Neuronal stem cell (in vitro differentiated cells): ENCODE results near the gene FARS2.

Experiments
- DNase-seq: peaks from one replicate; pipeline ENCODE4 v3.0.0-alpha.2; 2013; ENCODE audit warnings: low spot score
- H2AFZ ChIP-seq: one replicate; pipeline ENCODE4 v1.6.1; 2013; ENCODE audit warnings: mild to moderate bottlenecking, low read length, inconsistent platforms
- H2AK5ac ChIP-seq: 2 replicates; pipeline ENCODE4 v1.6.1; 2013; ENCODE audit warnings: low read depth, mild to moderate bottlenecking, inconsistent platforms, low read length, moderate library complexity, mixed read lengths
- H2BK120ac ChIP-seq: 2 replicates; pipeline ENCODE4 v1.6.1; 2013; ENCODE audit warnings: low read depth, mild to moderate bottlenecking, inconsistent platforms, low read length, moderate library complexity, mixed read lengths
- H2BK12ac ChIP-seq: one replicate; pipeline ENCODE4 v1.6.1; 2013; ENCODE audit warnings: low read length, inconsistent platforms
- H2BK15ac ChIP-seq: 2 replicates; pipeline ENCODE4 v1.6.1; 2013; ENCODE audit warnings: mild to moderate bottlenecking, low read length, inconsistent platforms, mixed read lengths
- H2BK5ac ChIP-seq: one replicate; pipeline ENCODE4 v1.6.1; 2013; ENCODE audit warnings: inconsistent platforms, mild to moderate bottlenecking, low read length, moderate library complexity
- H3K14ac ChIP-seq: one replicate; pipeline ENCODE4 v1.6.1; 2013; ENCODE audit warnings: low read length, inconsistent platforms
- H3K18ac ChIP-seq: 2 replicates; pipeline ENCODE4 v1.6.1; 2013; ENCODE audit warnings: low read length, inconsistent platforms
- H3K23ac ChIP-seq: 2 replicates; pipeline ENCODE4 v1.6.1; 2013; ENCODE audit warnings: low read depth, mild to moderate bottlenecking, mixed read lengths, low read length, inconsistent platforms; ENCODE audit not compliant: poor library complexity
- H3K27ac ChIP-seq: replicated peaks from 3 replicates; pipeline ENCODE4 v1.5.1; 2013; ENCODE audit warnings: low read length, inconsistent platforms
- H3K27me3 ChIP-seq, 3 experiments: 2 replicates each; pipeline ENCODE4 v1.6.1; 2013; ENCODE audit warnings: low read length in 3 of 3, mild to moderate bottlenecking in 2 of 3, inconsistent platforms in 1 of 3, low read depth in 1 of 3, mixed read lengths in 1 of 3, moderate library complexity in 1 of 3; ENCODE audit not compliant: control insufficient read depth in 3 of 3, insufficient read depth in 3 of 3
- H3K36me3 ChIP-seq, 2 donors: replicated peaks in 1 of 2; 2 replicates each; pipeline ENCODE4 v1.6.1; 2013; ENCODE audit warnings: low read length in 2 of 2; ENCODE audit not compliant: control insufficient read depth in 2 of 2, insufficient read depth in 2 of 2
- H3K4ac ChIP-seq: 2 replicates; pipeline ENCODE4 v1.6.1; 2013; ENCODE audit warnings: inconsistent platforms, mild to moderate bottlenecking, low read length, moderate library complexity
- H3K4me1 ChIP-seq, 2 donors: 1 replicate in 1 of 2; 2 replicates in 1 of 2; pipeline ENCODE4 v1.6.1; 2013; ENCODE audit warnings: low read length in 2 of 2, low read depth in 1 of 2; ENCODE audit not compliant: control insufficient read depth in 2 of 2, insufficient read depth in 1 of 2
- H3K4me2 ChIP-seq: one replicate; pipeline ENCODE4 v1.6.1; 2013; ENCODE audit warnings: mild to moderate bottlenecking, low read length, inconsistent platforms; ENCODE audit not compliant: insufficient read depth, poor library complexity, severe bottlenecking
- H3K4me3 ChIP-seq, 2 donors: 2 replicates each; pipeline ENCODE4 v1.5.1; 2013; ENCODE audit warnings: low read length in 2 of 2, mild to moderate bottlenecking in 2 of 2, inconsistent platforms in 1 of 2, moderate library complexity in 1 of 2
- H3K79me1 ChIP-seq: one replicate; pipeline ENCODE4 v1.6.1; 2013; ENCODE audit warnings: low read depth, mild to moderate bottlenecking, inconsistent platforms, low read length, moderate library complexity
- H3K9ac ChIP-seq: one replicate; pipeline ENCODE4 v1.6.1; 2013; ENCODE audit warnings: mild to moderate bottlenecking, low read depth, low read length, inconsistent platforms; ENCODE audit not compliant: poor library complexity
- H3K9me3 ChIP-seq, 2 donors: replicated peaks in 1 of 2; 2 replicates each; pipeline versions ENCODE3 to v1.6.1; 2013; ENCODE audit warnings: low read length in 2 of 2, mild to moderate bottlenecking in 2 of 2, inconsistent platforms in 1 of 2, low read depth in 1 of 2, mixed read lengths in 1 of 2, moderate library complexity in 1 of 2; ENCODE audit not compliant: control insufficient read depth in 2 of 2, insufficient read depth in 1 of 2
- H4K8ac ChIP-seq: one replicate; pipeline ENCODE4 v1.6.1; 2013; ENCODE audit warnings: low read depth, mild to moderate bottlenecking, inconsistent platforms, low read length, moderate library complexity
- H4K91ac ChIP-seq: one replicate; pipeline ENCODE4 v1.6.1; 2013; ENCODE audit warnings: low read length, low read depth, mild to moderate bottlenecking, inconsistent platforms; ENCODE audit not compliant: poor library complexity
- WGBS, 2 donors: extraction: QIAGEN DNeasy Blood & Tissue Kit; methylation state at CpG; one replicate each; pipeline ENCODE4 v1.1.7; 2013; ENCODE audit warnings: missing lambda C conversion rate in 2 of 2, mixed read lengths in 1 of 2; ENCODE audit not compliant: insufficient read length in 2 of 2, insufficient replicate concordance in 1 of 2; ENCODE audit errors: extremely low coverage in 2 of 2; 5-methylcytosine and 5-hydroxymethylcytosine counted together

The FARS2 gene

GRCh38 chr6:5583528-5583927, 322.2 kb downstream of the FARS2 start:
- H3K4me3 ChIP-seq: no peak overlapping the region
- H2BK15ac ChIP-seq: no peak overlapping the region
- DNase-seq: no peak
- H2AFZ ChIP-seq: no peak overlapping the region
- H4K91ac ChIP-seq: no peak overlapping the region
- no CpG with 5 or more reads among the region's 3 CpGs for WGBS, 2 donors
- peaks cover 0 to 7% of the 10 kb centered on the region in 2 donors for H3K9me3 ChIP-seq
- H3K4me1 ChIP-seq: no peaks in the 10 kb centered on the region
- no peak overlapping the region for H3K18ac ChIP-seq
- H2BK12ac ChIP-seq: no peak overlapping the region
- H3K4ac ChIP-seq: no peak overlapping the region
- no peaks in the 10 kb centered on the region for H3K36me3 ChIP-seq
- H2BK5ac ChIP-seq: no peak overlapping the region
- H3K14ac ChIP-seq: no peak overlapping the region
- H3K4me2 ChIP-seq: no peak overlapping the region
- H3K79me1 ChIP-seq: no peaks in the 10 kb centered on the region
- no peaks in the 10 kb centered on the region for H3K27me3 ChIP-seq
- H3K9ac ChIP-seq: no peak overlapping the region
- H2AK5ac ChIP-seq: no peak overlapping the region
- H3K27ac ChIP-seq: no peak overlapping the region
- H2BK120ac ChIP-seq: no peak overlapping the region
- H3K23ac ChIP-seq: no peak overlapping the region
- no peak overlapping the region for H4K8ac ChIP-seq

GRCh38 chr6:5584078-5584482, 322.8 kb downstream of the FARS2 start:
- no peak overlapping the region for H2BK15ac ChIP-seq
- no peak overlapping the region for H2BK120ac ChIP-seq
- no peak overlapping the region for H3K9ac ChIP-seq
- H3K27me3 ChIP-seq: no peaks in the 10 kb centered on the region
- no peak overlapping the region for H3K27ac ChIP-seq
- H3K23ac ChIP-seq: no peak overlapping the region
- H3K18ac ChIP-seq: no peak overlapping the region
- H3K4ac ChIP-seq: no peak overlapping the region
- no peak overlapping the region for H2BK12ac ChIP-seq
- H4K8ac ChIP-seq: no peak overlapping the region
- H3K4me2 ChIP-seq: no peak overlapping the region
- no peak overlapping the region for H3K4me3 ChIP-seq
- no peak overlapping the region for H2AFZ ChIP-seq
- no peaks in the 10 kb centered on the region for H3K4me1 ChIP-seq
- WGBS, 2 donors: no CpG with 5 or more reads among the region's 5 CpGs
- no peaks in the 10 kb centered on the region for H3K36me3 ChIP-seq
- H3K79me1 ChIP-seq: no peaks in the 10 kb centered on the region
- H3K14ac ChIP-seq: no peak overlapping the region
- no peak overlapping the region for H2BK5ac ChIP-seq
- H3K9me3 ChIP-seq: peaks cover 0 to 7% of the 10 kb centered on the region in 2 donors
- no peak for DNase-seq
- H4K91ac ChIP-seq: no peak overlapping the region
- H2AK5ac ChIP-seq: no peak overlapping the region

GRCh38 chr6:5587648-5588047, 326.3 kb downstream of the FARS2 start:
- no peak overlapping the region for H3K9ac ChIP-seq
- H4K8ac ChIP-seq: no peak overlapping the region
- H3K4ac ChIP-seq: no peak overlapping the region
- WGBS, 2 donors: 100% methylated on average over 1 of the region's 3 CpGs; no CpG with 5 or more reads in 1 of the 2 donors
- H3K4me2 ChIP-seq: no peak overlapping the region
- no peak overlapping the region for H3K18ac ChIP-seq
- no peak overlapping the region for H3K27ac ChIP-seq
- H4K91ac ChIP-seq: no peak overlapping the region
- H2BK5ac ChIP-seq: no peak overlapping the region
- no peaks in the 10 kb centered on the region for H3K27me3 ChIP-seq
- H3K23ac ChIP-seq: no peak overlapping the region
- H3K36me3 ChIP-seq: no peaks in the 10 kb centered on the region
- H3K14ac ChIP-seq: no peak overlapping the region
- H3K9me3 ChIP-seq: peaks cover 2 to 7% of the 10 kb centered on the region in 2 donors
- H2BK12ac ChIP-seq: no peak overlapping the region
- H3K4me1 ChIP-seq: no peaks in the 10 kb centered on the region
- H3K4me3 ChIP-seq: no peak overlapping the region
- no peak overlapping the region for H2AK5ac ChIP-seq
- H3K79me1 ChIP-seq: no peaks in the 10 kb centered on the region
- H2BK120ac ChIP-seq: no peak overlapping the region
- H2AFZ ChIP-seq: no peak overlapping the region
- DNase-seq: no peak
- H2BK15ac ChIP-seq: no peak overlapping the region

- no peak overlapping the region for H3K4ac ChIP-seq
Observed at GRCh38 chr6:5589422-5590141, 328.3 kb downstream of the FARS2 start.

More at GRCh38 chr6:5589422-5590141, 328.3 kb downstream of the FARS2 start:
- Histone ChIP-seq H3K4me1 (peaks cover 0 to 2% of the 10 kb centered on the region in 2 donors), H3K27me3 (no peaks in the 10 kb centered on the region), H3K9ac (no peak overlapping the region), H3K36me3 (no peaks in the 10 kb centered on the region), H3K4me3 (no peak overlapping the region), H3K14ac (no peak overlapping the region), H3K27ac (no peak overlapping the region), H2BK15ac (no peak overlapping the region), H3K79me1 (no peaks in the 10 kb centered on the region), H2AK5ac (no peak overlapping the region), H3K18ac (no peak overlapping the region), H2AFZ (no peak overlapping the region), H2BK12ac (no peak overlapping the region), H4K8ac (no peak overlapping the region), H3K4me2 (no peak overlapping the region), H2BK5ac (no peak overlapping the region), H3K9me3 (peaks cover 2 to 7% of the 10 kb centered on the region in 2 donors), H4K91ac (no peak overlapping the region), H2BK120ac (no peak overlapping the region), H3K23ac (no peak overlapping the region)
- WGBS, 2 donors: no CpG with 5 or more reads among the region's 7 CpGs
- no peak for DNase-seq
